Measurements from ENCODE around the gene CCL2.
"Not testable (repeated sequence)": the region's sequence is repeated elsewhere in the genome, so short reads cannot be mapped to it uniquely, and the experiment has no call there.

The CCL2 gene

GRCh38 chr17:34254651-34255380 is at the start of gene CCL2:
Gene CCL2 (plus strand): TSS chr17:34255285. CDS start chr17:34255350, 65 bp downstream.
- no peak for DNase-seq

GRCh38 chr17:34205401-34205800 is 49.7 kb upstream of the CCL2 start:
- DNase-seq: no peak

- no peak for DNase-seq
Observed at GRCh38 chr17:34206569-34206968, 48.5 kb upstream of the CCL2 start.

- DNase-seq: no peak
Observed at GRCh38 chr17:34207572-34207971, 47.5 kb upstream of the CCL2 start.

GRCh38 chr17:34218748-34219147 is 36.3 kb upstream of the CCL2 start:
- DNase-seq: no peak

- DNase-seq: no peak
Observed at GRCh38 chr17:34219405-34219804, 35.7 kb upstream of the CCL2 start.

GRCh38 chr17:34220045-34220751 is 34.9 kb upstream of the CCL2 start:
- DNase-seq: no peak

GRCh38 chr17:34220752-34221395 is 34.2 kb upstream of the CCL2 start:
- DNase-seq: no peak

- DNase-seq: no peak
Observed at GRCh38 chr17:34221411-34221810, 33.7 kb upstream of the CCL2 start.

GRCh38 chr17:34222722-34223497 is 32.2 kb upstream of the CCL2 start:
- no peak for DNase-seq

GRCh38 chr17:34225046-34225445 is 30.0 kb upstream of the CCL2 start:
- no peak for DNase-seq

- DNase-seq: no peak
Observed at GRCh38 chr17:34226011-34226743, 28.9 kb upstream of the CCL2 start.

GRCh38 chr17:34226744-34227034 is 28.4 kb upstream of the CCL2 start:
- DNase-seq: no peak

GRCh38 chr17:34227293-34227692 is 27.8 kb upstream of the CCL2 start:
- DNase-seq: not testable (repeated sequence)

- no peak for DNase-seq
Observed at GRCh38 chr17:34227707-34228106, 27.4 kb upstream of the CCL2 start.

- DNase-seq: no peak
Observed at GRCh38 chr17:34228781-34229180, 26.3 kb upstream of the CCL2 start.

GRCh38 chr17:34230342-34230741 is 24.7 kb upstream of the CCL2 start:
- no peak for DNase-seq

- DNase-seq: no peak
Observed at GRCh38 chr17:34234616-34235015, 20.5 kb upstream of the CCL2 start.

GRCh38 chr17:34235389-34236028 is 19.6 kb upstream of the CCL2 start:
- DNase-seq: no peak

- DNase-seq: no peak
Observed at GRCh38 chr17:34236281-34236892, 18.7 kb upstream of the CCL2 start.

- DNase-seq: no peak
Observed at GRCh38 chr17:34237458-34237857, 17.6 kb upstream of the CCL2 start.

- DNase-seq: no peak
Observed at GRCh38 chr17:34241062-34241461, 14.0 kb upstream of the CCL2 start.
